NB4 (cell line): ENCODE data around the gene NFATC4.
"Not testable (repeated sequence)": the region's sequence is repeated elsewhere in the genome, so short reads cannot be mapped to it uniquely, and the experiment has no call there.

Source experiments
- DNase-seq: peaks from one replicate; pipeline ENCODE4 v3.0.0; 2010; ENCODE audit warnings: low read depth
- H3K4me3 ChIP-seq: one replicate; pipeline ENCODE4 v1.5.1; 2011; ENCODE audit warnings: mild to moderate bottlenecking, low read depth, low read length, moderate library complexity
- MYC ChIP-seq: IDR thresholded peaks from 2 replicates; pipeline ENCODE4 v1.6.1; 2011; ENCODE audit warnings: low read depth, low read length
- POLR2A ChIP-seq: IDR thresholded peaks from 2 replicates; pipeline ENCODE4 v1.6.1; 2011; ENCODE audit warnings: mild to moderate bottlenecking; ENCODE audit not compliant: insufficient read length; ENCODE audit errors: extremely low read depth
- TF ChIP-seq, protein P1 (sequence below): IDR thresholded peaks from one replicate; pipeline ENCODE4 v1.5.1; 2012; ENCODE audit warnings: low read depth, low read length
- TF ChIP-seq, protein P2 (sequence below): IDR thresholded peaks from 2 replicates; pipeline ENCODE4 v1.6.1; 2011; ENCODE audit warnings: low read depth, low read length

The NFATC4 gene

DNA sequence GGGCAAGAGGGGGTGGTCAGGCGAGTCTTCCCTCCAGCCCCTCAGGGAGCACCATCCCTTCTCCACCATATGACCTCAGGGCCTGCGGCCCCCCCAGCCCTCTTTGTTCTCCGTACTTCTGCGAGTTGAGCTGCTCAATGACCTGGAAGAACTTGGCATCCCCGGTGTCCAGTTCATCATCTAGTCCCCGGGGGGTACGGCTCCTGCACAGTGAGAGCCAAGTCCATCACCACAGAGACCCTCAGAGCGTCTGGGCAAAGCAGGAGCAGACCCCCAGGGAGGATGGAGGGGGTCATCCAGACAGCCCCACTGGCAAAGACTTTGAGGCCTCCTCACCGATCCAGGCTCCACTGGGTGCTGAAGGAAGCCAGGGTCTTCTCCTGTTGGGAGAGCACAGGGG is 42.0 kb upstream of the NFATC4 start:
- no peak for TF ChIP-seq POLR2A
- DNase-seq = no peak

DNA sequence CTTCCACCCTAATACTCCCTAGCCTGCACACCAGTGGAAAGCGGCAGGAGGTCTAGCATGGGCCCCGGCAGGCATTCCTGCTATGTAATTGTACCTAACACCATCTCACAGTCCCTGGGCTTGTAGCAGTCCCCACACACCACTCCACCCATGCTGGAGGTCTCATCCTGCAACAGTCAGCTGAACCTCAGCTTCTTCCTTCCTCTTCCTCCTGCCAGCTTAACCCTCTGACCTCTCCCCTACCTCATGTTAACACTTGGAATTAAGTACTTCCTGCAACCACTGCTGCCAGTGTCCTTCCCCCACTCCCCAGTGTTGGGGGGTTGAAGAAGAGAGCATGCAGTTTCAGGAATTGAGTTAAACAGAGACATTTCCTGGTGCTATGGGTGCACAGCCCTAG is 40.7 kb upstream of the NFATC4 start:
- peak; percentile 54 for DNase-seq
- TF ChIP-seq MYC = no peak
- TF ChIP-seq, protein P1, sequence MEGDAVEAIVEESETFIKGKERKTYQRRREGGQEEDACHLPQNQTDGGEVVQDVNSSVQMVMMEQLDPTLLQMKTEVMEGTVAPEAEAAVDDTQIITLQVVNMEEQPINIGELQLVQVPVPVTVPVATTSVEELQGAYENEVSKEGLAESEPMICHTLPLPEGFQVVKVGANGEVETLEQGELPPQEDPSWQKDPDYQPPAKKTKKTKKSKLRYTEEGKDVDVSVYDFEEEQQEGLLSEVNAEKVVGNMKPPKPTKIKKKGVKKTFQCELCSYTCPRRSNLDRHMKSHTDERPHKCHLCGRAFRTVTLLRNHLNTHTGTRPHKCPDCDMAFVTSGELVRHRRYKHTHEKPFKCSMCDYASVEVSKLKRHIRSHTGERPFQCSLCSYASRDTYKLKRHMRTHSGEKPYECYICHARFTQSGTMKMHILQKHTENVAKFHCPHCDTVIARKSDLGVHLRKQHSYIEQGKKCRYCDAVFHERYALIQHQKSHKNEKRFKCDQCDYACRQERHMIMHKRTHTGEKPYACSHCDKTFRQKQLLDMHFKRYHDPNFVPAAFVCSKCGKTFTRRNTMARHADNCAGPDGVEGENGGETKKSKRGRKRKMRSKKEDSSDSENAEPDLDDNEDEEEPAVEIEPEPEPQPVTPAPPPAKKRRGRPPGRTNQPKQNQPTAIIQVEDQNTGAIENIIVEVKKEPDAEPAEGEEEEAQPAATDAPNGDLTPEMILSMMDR = no peak
- TF ChIP-seq POLR2A = no peak
- TF ChIP-seq, protein P2, sequence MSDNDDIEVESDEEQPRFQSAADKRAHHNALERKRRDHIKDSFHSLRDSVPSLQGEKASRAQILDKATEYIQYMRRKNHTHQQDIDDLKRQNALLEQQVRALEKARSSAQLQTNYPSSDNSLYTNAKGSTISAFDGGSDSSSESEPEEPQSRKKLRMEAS = no peak
- H3K4me3 ChIP-seq = no peak overlapping the region

More for the DNA sequence above, 42.0 kb upstream of the NFATC4 start:
- no peak overlapping the region for H3K4me3 ChIP-seq

DNA sequence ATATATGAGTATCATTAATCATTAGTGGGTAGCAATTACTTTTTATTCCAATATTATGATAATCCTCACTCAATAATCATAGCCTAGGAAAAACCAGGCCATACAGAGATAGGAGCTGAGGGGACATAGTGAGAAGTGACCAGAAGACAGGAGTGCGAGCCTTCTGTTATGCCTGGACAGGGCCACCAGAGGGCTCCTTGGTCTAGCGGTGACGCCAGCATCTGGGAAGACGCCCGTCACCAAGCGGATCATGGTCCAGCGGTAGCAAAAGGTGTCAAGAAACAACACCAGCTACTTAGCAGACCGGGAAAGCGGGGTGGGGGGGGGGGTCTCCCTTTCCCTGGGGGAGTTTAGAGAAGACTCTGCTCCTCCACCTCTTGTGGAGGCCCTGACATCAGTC is 40.1 kb upstream of the NFATC4 start:
- H3K4me3 ChIP-seq = not testable (repeated sequence)
- peak; percentile 32 for DNase-seq

DNA sequence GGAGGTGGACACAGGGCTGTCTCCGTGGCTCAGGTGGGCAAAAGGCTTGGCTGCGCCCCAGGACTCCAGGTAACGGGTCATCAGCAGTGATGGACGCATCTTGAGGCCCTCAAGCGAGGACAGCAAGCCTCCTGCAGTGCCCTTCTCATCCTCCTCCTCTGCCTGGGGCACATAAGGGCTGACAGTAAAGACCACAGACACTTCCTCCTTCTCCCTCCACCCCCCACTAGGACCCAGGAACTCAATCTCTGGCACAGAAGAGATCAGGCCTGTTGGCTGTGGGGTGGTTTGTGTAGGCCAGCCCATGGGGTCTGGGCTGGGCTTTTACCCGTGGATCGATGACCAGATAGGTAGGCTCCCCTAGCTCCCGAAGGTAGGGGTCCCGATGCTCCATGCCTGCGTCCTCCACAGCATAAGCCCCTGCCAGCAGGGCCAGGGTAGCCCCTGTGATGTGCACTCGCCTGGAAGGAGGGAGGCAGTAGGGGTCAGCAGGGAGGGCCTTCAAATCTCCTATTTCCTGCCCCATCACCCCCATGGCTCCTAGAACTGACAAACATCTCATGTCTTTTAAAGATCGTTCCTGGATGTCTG is 38.8 kb upstream of the NFATC4 start:
- DNase-seq = peak; percentile 54
- H3K4me3 ChIP-seq = no peak overlapping the region
- TF ChIP-seq POLR2A = no peak
- TF ChIP-seq MYC = no peak
- TF ChIP-seq, protein P2 = no peak
- TF ChIP-seq, protein P1 = no peak

DNA sequence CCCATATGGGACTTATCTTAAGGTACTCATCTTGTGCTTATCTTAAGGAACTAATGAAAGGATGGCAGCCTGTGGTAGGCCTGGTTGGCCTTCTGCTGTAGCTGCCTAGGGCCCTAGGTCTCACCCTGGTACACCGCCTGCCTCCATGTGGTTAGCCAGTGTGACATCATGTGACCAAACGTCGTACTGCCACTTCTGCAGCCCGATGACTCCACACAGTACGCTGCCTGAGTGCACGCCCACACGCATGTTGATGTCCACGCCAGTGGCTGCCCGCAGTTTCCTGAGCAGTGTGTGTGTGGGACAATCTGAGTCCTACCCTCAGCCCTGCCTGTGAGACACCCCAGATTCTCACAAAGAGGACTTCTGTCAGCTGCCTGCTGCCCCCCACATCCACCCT is 38.2 kb upstream of the NFATC4 start:
- no peak overlapping the region for H3K4me3 ChIP-seq
- TF ChIP-seq, protein P1 = no peak
- TF ChIP-seq POLR2A (no peak), MYC (no peak)
- TF ChIP-seq, protein P2 = 0 out of 2 replicates have a peak, but pooled peaks have one; percentile 19
- DNase-seq = peak; percentile 53

DNA sequence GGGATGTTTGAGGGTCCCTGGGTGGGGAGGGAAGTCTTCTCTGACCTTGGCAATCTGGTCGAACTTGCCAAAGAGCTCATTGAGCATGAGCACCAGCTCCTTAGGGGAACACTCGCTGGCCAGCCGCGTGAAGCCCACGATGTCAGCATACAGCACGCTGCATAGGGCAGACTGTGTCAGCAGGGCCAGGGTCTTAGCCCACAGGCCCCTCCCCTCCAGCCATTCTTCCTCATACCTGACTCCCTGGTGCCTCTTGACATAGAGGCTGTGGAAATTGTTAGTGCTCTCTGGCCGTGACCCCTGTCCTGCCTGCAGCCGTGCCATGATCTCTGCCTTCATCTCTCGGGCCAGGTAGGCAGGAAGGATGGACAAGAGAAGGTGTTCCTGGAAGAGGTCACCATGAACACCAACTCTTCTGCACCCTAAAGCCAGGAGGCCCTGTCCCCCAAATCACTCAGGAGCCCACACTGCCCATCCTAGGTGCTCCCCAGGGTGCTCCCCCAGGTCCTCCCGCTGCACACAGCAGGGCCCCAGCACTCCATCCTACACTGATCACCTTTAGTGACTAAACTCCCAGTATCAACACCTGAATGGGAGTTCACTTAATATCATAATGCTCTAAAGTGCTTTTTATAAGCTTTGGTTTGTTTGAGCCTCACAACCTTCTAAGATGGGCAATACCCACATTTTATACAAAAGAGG is 36.9 kb upstream of the NFATC4 start:
- DNase-seq = no peak
- no peak overlapping the region for H3K4me3 ChIP-seq
- TF ChIP-seq, protein P2 = no peak
- TF ChIP-seq, protein P1 = no peak
- TF ChIP-seq POLR2A (no peak), MYC (no peak)
